ENCODE measurements around the gene GPRASP3.
"Not testable (repeated sequence)": the region's sequence is repeated elsewhere in the genome, so short reads cannot be mapped to it uniquely, and the experiment has no call there.

GPRASP3 gene

GRCh38 chrX:102720237-102721168 is at the start of gene GPRASP3:
GPRASP3 (plus strand) TSS chrX:102720743; CDS start chrX:102748996, 28,253 bp downstream.
- Histone ChIP-seq H3K36me3 (ENCODE audit: control insufficient read depth, insufficient read depth, low read length) (no peaks in the 10 kb centered on the region), H3K9me3 (ENCODE audit: control insufficient read depth, insufficient read depth, low read length) (no peaks in the 10 kb centered on the region), H3K4me3 (ENCODE audit: low read length) (peak within 1 kb of the TSS; percentile 59; the same call in 1 of the 2 replicates), H3K27ac (ENCODE audit: low read length) (no peak within 1 kb of the TSS), H3K4me1 (ENCODE audit: control insufficient read depth, insufficient read depth, low read length) (no peaks in the 10 kb centered on the region), H3K27me3 (ENCODE audit: control insufficient read depth, insufficient read depth, low read length) (no peaks in the 10 kb centered on the region)
- DNase-seq (ENCODE audit: low read depth, low spot score), result no peak
- no CpG with 5 or more reads among the region's 31 CpGs for WGBS (ENCODE audit: insufficient coverage, insufficient read length)

- DNase-seq (ENCODE audit: low read depth, low spot score), result no peak
- Histone ChIP-seq H3K4me1 (ENCODE audit: control insufficient read depth, insufficient read depth, low read length) (no peaks in the 10 kb centered on the region), H3K4me3 (ENCODE audit: low read length) (no peak overlapping the region), H3K36me3 (ENCODE audit: control insufficient read depth, insufficient read depth, low read length) (no peaks in the 10 kb centered on the region), H3K27ac (ENCODE audit: low read length) (no peak overlapping the region), H3K9me3 (ENCODE audit: control insufficient read depth, insufficient read depth, low read length) (no peaks in the 10 kb centered on the region), H3K27me3 (ENCODE audit: control insufficient read depth, insufficient read depth, low read length) (no peaks in the 10 kb centered on the region)
- WGBS (ENCODE audit: insufficient coverage, insufficient read length), result no CpG with 5 or more reads among the region's 3 CpGs
These were observed 47.7 kb upstream of the GPRASP3 start for GRCh38 chrX:102672856-102673255.

GRCh38 chrX:102677479-102677878 is 43.1 kb upstream of the GPRASP3 start:
- H3K4me1 ChIP-seq (ENCODE audit: control insufficient read depth, insufficient read depth, low read length); H3K4me3 ChIP-seq (ENCODE audit: low read length); H3K36me3 ChIP-seq (ENCODE audit: control insufficient read depth, insufficient read depth, low read length); H3K9me3 ChIP-seq (ENCODE audit: control insufficient read depth, insufficient read depth, low read length); H3K27me3 ChIP-seq (ENCODE audit: control insufficient read depth, insufficient read depth, low read length); DNase-seq (ENCODE audit: low read depth, low spot score); H3K27ac ChIP-seq (ENCODE audit: low read length): not testable (repeated sequence)
- no CpG with 5 or more reads among the region's 1 CpG for WGBS (ENCODE audit: insufficient coverage, insufficient read length)

- Histone ChIP-seq H3K4me3 (ENCODE audit: low read length) (no peak overlapping the region), H3K36me3 (ENCODE audit: control insufficient read depth, insufficient read depth, low read length) (no peaks in the 10 kb centered on the region), H3K27me3 (ENCODE audit: control insufficient read depth, insufficient read depth, low read length) (no peaks in the 10 kb centered on the region), H3K4me1 (ENCODE audit: control insufficient read depth, insufficient read depth, low read length) (no peaks in the 10 kb centered on the region), H3K27ac (ENCODE audit: low read length) (no peak overlapping the region), H3K9me3 (ENCODE audit: control insufficient read depth, insufficient read depth, low read length) (no peaks in the 10 kb centered on the region)
- no CpG with 5 or more reads among the region's 2 CpGs for WGBS (ENCODE audit: insufficient coverage, insufficient read length)
- DNase-seq (ENCODE audit: low read depth, low spot score), result no peak
These were observed 35.6 kb upstream of the GPRASP3 start for GRCh38 chrX:102684772-102685520.

GRCh38 chrX:102694749-102695148 is 25.8 kb upstream of the GPRASP3 start:
- Histone ChIP-seq H3K4me3 (ENCODE audit: low read length) (no peak overlapping the region), H3K27ac (ENCODE audit: low read length) (no peak overlapping the region), H3K36me3 (ENCODE audit: control insufficient read depth, insufficient read depth, low read length) (no peaks in the 10 kb centered on the region), H3K27me3 (ENCODE audit: control insufficient read depth, insufficient read depth, low read length) (no peaks in the 10 kb centered on the region), H3K9me3 (ENCODE audit: control insufficient read depth, insufficient read depth, low read length) (no peaks in the 10 kb centered on the region), H3K4me1 (ENCODE audit: control insufficient read depth, insufficient read depth, low read length) (no peaks in the 10 kb centered on the region)
- no peak for DNase-seq (ENCODE audit: low read depth, low spot score)
- no CpG with 5 or more reads among the region's 3 CpGs for WGBS (ENCODE audit: insufficient coverage, insufficient read length)

GRCh38 chrX:102696306-102696705 is 24.2 kb upstream of the GPRASP3 start:
- Histone ChIP-seq H3K4me3 (ENCODE audit: low read length) (no peak overlapping the region), H3K27ac (ENCODE audit: low read length) (no peak overlapping the region), H3K4me1 (ENCODE audit: control insufficient read depth, insufficient read depth, low read length) (no peaks in the 10 kb centered on the region), H3K36me3 (ENCODE audit: control insufficient read depth, insufficient read depth, low read length) (no peaks in the 10 kb centered on the region), H3K9me3 (ENCODE audit: control insufficient read depth, insufficient read depth, low read length) (no peaks in the 10 kb centered on the region), H3K27me3 (ENCODE audit: control insufficient read depth, insufficient read depth, low read length) (no peaks in the 10 kb centered on the region)
- DNase-seq (ENCODE audit: low read depth, low spot score), result no peak

- H3K36me3 ChIP-seq (ENCODE audit: control insufficient read depth, insufficient read depth, low read length), result no peaks in the 10 kb centered on the region
- H3K4me3 ChIP-seq (ENCODE audit: low read length), result no peak overlapping the region
- H3K27me3 ChIP-seq (ENCODE audit: control insufficient read depth, insufficient read depth, low read length), result no peaks in the 10 kb centered on the region
- no peak overlapping the region for H3K27ac ChIP-seq (ENCODE audit: low read length)
- DNase-seq (ENCODE audit: low read depth, low spot score), result no peak
- H3K4me1 ChIP-seq (ENCODE audit: control insufficient read depth, insufficient read depth, low read length), result no peaks in the 10 kb centered on the region
- no peaks in the 10 kb centered on the region for H3K9me3 ChIP-seq (ENCODE audit: control insufficient read depth, insufficient read depth, low read length)
These were observed 23.0 kb upstream of the GPRASP3 start for GRCh38 chrX:102697494-102697893.

- Histone ChIP-seq H3K36me3 (ENCODE audit: control insufficient read depth, insufficient read depth, low read length) (no peaks in the 10 kb centered on the region), H3K9me3 (ENCODE audit: control insufficient read depth, insufficient read depth, low read length) (no peaks in the 10 kb centered on the region), H3K27ac (ENCODE audit: low read length) (no peak overlapping the region), H3K27me3 (ENCODE audit: control insufficient read depth, insufficient read depth, low read length) (no peaks in the 10 kb centered on the region), H3K4me3 (ENCODE audit: low read length) (no peak overlapping the region), H3K4me1 (ENCODE audit: control insufficient read depth, insufficient read depth, low read length) (no peaks in the 10 kb centered on the region)
- no CpG with 5 or more reads among the region's 2 CpGs for WGBS (ENCODE audit: insufficient coverage, insufficient read length)
- DNase-seq (ENCODE audit: low read depth, low spot score), result no peak
These were observed 11.6 kb upstream of the GPRASP3 start for GRCh38 chrX:102708900-102709299.

- DNase-seq (ENCODE audit: low read depth, low spot score), result no peak
- no peaks in the 10 kb centered on the region for H3K9me3 ChIP-seq (ENCODE audit: control insufficient read depth, insufficient read depth, low read length)
- no peaks in the 10 kb centered on the region for H3K4me1 ChIP-seq (ENCODE audit: control insufficient read depth, insufficient read depth, low read length)
- no CpG with 5 or more reads among the region's 19 CpGs for WGBS (ENCODE audit: insufficient coverage, insufficient read length)
- H3K27ac ChIP-seq (ENCODE audit: low read length), result no peak overlapping the region
- no peaks in the 10 kb centered on the region for H3K27me3 ChIP-seq (ENCODE audit: control insufficient read depth, insufficient read depth, low read length)
- H3K36me3 ChIP-seq (ENCODE audit: control insufficient read depth, insufficient read depth, low read length), result no peaks in the 10 kb centered on the region
- H3K4me3 ChIP-seq (ENCODE audit: low read length), result peak overlapping the region; percentile 69; the same call in 1 of the 2 replicates
These were observed 8.7 kb upstream of the GPRASP3 start for GRCh38 chrX:102711872-102712215.

- no peaks in the 10 kb centered on the region for H3K9me3 ChIP-seq (ENCODE audit: control insufficient read depth, insufficient read depth, low read length)
- WGBS (ENCODE audit: insufficient coverage, insufficient read length), result no CpG with 5 or more reads among the region's 68 CpGs
- H3K4me1 ChIP-seq (ENCODE audit: control insufficient read depth, insufficient read depth, low read length), result no peaks in the 10 kb centered on the region
- H3K27me3 ChIP-seq (ENCODE audit: control insufficient read depth, insufficient read depth, low read length), result no peaks in the 10 kb centered on the region
- H3K36me3 ChIP-seq (ENCODE audit: control insufficient read depth, insufficient read depth, low read length), result no peaks in the 10 kb centered on the region
- no peak for DNase-seq (ENCODE audit: low read depth, low spot score)
- no peak within 1 kb of the TSS for H3K27ac ChIP-seq (ENCODE audit: low read length)
- H3K4me3 ChIP-seq (ENCODE audit: low read length), result peak within 1 kb of the TSS; percentile 69
These were observed 8.2 kb upstream of the GPRASP3 start, which contains the start of gene GPRASP2 for GRCh38 chrX:102712216-102712966. GPRASP2 (plus strand) TSS chrX:102712448; CDS start chrX:102714870, 2,422 bp downstream.
